Measurements from ENCODE around the gene SHROOM3. TPM values are rescaled to one million over a fixed set of nuclear protein-coding genes. Genes with fewer than 3 reads are reported as not detected.

Gene SHROOM3
- total RNA-seq, 2 donors from 2014 or later, result 56.7 to 96.0 TPM

DNA sequence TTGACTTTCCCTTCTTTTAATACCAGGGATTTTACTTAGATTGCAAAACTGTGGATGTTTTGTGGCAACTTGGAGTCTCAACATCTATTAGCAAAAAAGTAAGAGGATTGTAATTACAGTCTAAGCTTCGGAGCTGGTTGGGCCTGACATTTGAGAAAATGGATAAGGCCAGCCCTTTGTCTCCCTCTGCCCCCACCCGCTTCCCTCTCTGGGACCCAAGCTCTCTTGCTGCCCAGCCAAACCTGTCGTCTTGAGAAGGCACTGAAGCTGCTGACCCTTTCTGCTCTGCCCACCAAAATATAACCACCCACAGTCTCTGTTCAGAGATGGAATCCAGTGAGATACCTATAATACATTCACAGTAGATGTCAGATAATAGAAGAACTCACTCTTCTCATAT, 49.6 kb downstream of the SHROOM3 start:
- H3K4me3 ChIP-seq, result no peak overlapping the region
- H3K27me3 ChIP-seq, result no peaks in the 10 kb centered on the region
- no peak overlapping the region for H3K27ac ChIP-seq
- no peaks in the 10 kb centered on the region for H3K9me3 ChIP-seq
- intact Hi-C loops (cut with DNase I), result no loop called here
- TF ChIP-seq POLR2A (IDR thresholded peaks at IDR 0.05) (no peak), CTCF (IDR thresholded peaks at IDR 0.05) (no peak)
- no peak for DNase-seq
- 87 to 88% methylated on average over 3 of the region's 3 CpGs for WGBS, 2 donors
- ATAC-seq, result no peak
- no peaks in the 10 kb centered on the region for H3K36me3 ChIP-seq (replicated peaks in 1 of 2; ENCODE audit: insufficient read depth in 1 of 2, low read depth in 2 of 2)
- peaks cover 6% of the 10 kb centered on the region for H3K4me1 ChIP-seq

DNA sequence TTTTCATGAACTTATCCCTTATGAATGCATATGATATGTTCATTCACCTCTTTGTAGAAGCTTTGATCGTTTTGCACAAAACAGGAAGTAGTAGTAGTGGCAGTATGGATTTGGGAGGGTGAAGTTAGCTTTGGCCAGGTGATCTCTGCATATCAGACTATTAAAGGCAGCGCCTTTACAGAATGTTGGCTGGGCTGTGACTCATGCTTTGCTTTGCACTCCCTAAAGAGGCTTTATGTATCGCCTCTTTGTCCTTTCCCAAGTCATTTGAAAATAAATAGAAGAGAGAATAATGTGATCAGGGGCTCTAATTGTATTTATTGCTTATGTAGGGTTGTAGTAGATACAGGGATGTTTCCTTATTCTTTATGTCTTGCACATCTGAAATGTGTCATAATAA, 50.4 kb downstream of the SHROOM3 start:
- peak overlapping the region in 1 of 4 donors; percentile 38 for H3K27ac ChIP-seq
- WGBS, 2 donors, result 13 to 18% methylated on average over 3 of the region's 3 CpGs
- no peaks in the 10 kb centered on the region for H3K36me3 ChIP-seq (replicated peaks in 1 of 2; ENCODE audit: insufficient read depth in 1 of 2, low read depth in 2 of 2)
- peak; percentile 82 for ATAC-seq
- no peak for TF ChIP-seq POLR2A (IDR thresholded peaks at IDR 0.05)
- TF ChIP-seq CTCF (IDR thresholded peaks at IDR 0.05), result no peak
- H3K27me3 ChIP-seq, result no peaks in the 10 kb centered on the region
- DNase-seq, result peak in 3 of 4 donors; percentile 27 to 45 (median 36)
- intact Hi-C loops (cut with DNase I), result no loop called here
- H3K4me3 ChIP-seq, result no peak overlapping the region
- peaks cover 6% of the 10 kb centered on the region for H3K4me1 ChIP-seq
- H3K9me3 ChIP-seq, result no peaks in the 10 kb centered on the region

DNA sequence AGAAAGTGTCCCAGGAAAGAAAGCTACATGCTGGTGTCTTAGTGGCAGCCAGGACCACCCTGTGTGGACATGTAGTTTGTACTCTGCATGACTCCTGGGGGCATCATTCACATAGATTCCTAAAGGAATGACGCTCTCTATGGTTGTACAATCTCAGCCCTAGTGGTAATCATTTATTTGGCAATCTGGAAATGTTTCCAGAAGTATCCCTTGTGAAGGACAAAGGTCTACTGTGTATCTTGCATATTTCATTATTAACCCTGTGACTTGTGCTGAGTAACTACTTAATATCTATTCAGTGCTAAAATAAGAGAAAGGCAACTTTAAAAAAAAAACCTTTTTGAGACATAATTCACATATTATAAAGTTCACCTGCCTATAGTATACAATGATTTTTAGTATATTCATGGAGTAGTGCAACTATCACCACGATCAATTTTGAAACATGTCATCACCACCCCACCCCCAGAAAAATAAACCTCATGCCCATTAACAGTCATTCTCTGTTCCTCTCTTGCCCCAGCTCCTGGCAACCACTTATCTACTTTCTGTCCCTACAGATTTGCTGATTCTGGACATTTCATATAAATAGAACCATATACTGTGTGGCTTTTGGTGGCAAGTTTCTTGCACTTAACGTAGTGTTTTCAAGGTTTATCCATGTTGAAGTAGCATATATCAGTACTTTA, 51.7 kb downstream of the SHROOM3 start:
- TF ChIP-seq POLR2A (IDR thresholded peaks at IDR 0.05), result no peak
- TF ChIP-seq CTCF (IDR thresholded peaks at IDR 0.05), result peak in 1 of 7 experiments; percentile 5
- Histone ChIP-seq H3K4me1 (peaks cover 6% of the 10 kb centered on the region), H3K27me3 (no peaks in the 10 kb centered on the region), H3K4me3 (no peak overlapping the region), H3K36me3 (replicated peaks in 1 of 2; ENCODE audit: insufficient read depth in 1 of 2, low read depth in 2 of 2) (no peaks in the 10 kb centered on the region), H3K9me3 (no peaks in the 10 kb centered on the region), H3K27ac (peak overlapping the region in 2 of 4 donors; percentile 31 to 38)
- ATAC-seq, result peak; percentile 84
- DNase-seq, result no peak
- 44 to 52% methylated on average over 3 of the region's 3 CpGs for WGBS, 2 donors
- intact Hi-C loops (cut with DNase I), result no loop called here

DNA sequence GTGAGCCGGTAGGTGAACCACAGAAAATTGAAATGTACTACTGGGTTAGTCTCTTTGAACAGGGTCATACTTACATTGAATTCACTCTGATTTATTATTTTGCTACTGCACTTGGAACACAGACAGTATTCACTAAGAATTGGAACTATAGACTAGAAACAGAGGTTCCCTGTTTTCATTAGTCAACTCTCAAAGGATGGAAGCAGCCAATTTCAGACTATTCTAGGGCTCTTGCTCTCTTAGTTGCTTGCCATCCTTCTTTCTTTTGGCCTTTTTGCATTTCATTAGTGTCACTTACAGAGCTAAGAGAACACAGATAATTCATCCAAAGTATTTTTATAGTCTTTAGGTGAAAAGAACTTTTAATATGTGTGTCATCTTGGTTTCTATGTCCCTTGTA, 52.6 kb downstream of the SHROOM3 start:
- Histone ChIP-seq H3K4me3 (no peak overlapping the region), H3K36me3 (replicated peaks in 1 of 2; ENCODE audit: insufficient read depth in 1 of 2, low read depth in 2 of 2) (no peaks in the 10 kb centered on the region), H3K9me3 (no peaks in the 10 kb centered on the region), H3K27ac (no peak overlapping the region), H3K4me1 (peaks cover 6% of the 10 kb centered on the region), H3K27me3 (no peaks in the 10 kb centered on the region)
- WGBS, 2 donors, result 93 to 97% methylated on average over 1 of the region's 1 CpG
- intact Hi-C loops (cut with DNase I), result no loop called here
- TF ChIP-seq POLR2A (IDR thresholded peaks at IDR 0.05) (no peak), CTCF (IDR thresholded peaks at IDR 0.05) (no peak)
- ATAC-seq (no peak), DNase-seq (no peak)

DNA sequence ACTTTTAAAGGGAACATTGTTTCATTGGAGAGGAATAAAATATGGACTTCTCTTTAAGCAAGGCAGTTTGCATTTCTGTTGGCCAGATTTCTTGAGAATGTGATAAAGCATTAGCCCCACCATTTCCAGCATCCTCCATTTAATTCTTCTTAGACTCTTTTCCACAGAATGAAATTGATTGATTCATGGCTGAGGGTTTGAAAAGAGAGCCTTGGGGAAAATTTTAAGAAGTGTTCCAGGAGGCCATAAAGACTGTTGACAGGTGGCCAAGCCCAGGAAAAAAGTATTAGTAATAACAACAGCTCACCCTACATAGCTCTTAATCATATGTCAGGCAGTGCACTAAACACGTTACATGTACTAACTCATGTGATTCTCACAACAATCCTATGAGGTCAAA, 53.4 kb downstream of the SHROOM3 start:
- Histone ChIP-seq H3K36me3 (replicated peaks in 1 of 2; ENCODE audit: insufficient read depth in 1 of 2, low read depth in 2 of 2) (no peaks in the 10 kb centered on the region), H3K27me3 (no peaks in the 10 kb centered on the region), H3K4me3 (no peak overlapping the region), H3K4me1 (peaks cover 6% of the 10 kb centered on the region), H3K9me3 (no peaks in the 10 kb centered on the region), H3K27ac (no peak overlapping the region)
- TF ChIP-seq CTCF (IDR thresholded peaks at IDR 0.05) (no peak), POLR2A (IDR thresholded peaks at IDR 0.05) (no peak)
- intact Hi-C loops (cut with DNase I), result no loop called here
- no peak for ATAC-seq
- WGBS, 2 donors, result 90 to 93% methylated on average over 1 of the region's 1 CpG
- no peak for DNase-seq

Measured in body of pancreas (tissue), 4 donors.